ENCODE results near the gene CEBPG. TPM values are rescaled to one million over a fixed set of nuclear protein-coding genes. Genes with fewer than 3 reads are reported as not detected.

The CEBPG gene
- total RNA-seq, 1 donor from 2014 or later, result 30.4 TPM

- H3K9me3 Mint-ChIP-seq, result no peaks in the 10 kb centered on the region
- no peaks in the 10 kb centered on the region for H3K27me3 Mint-ChIP-seq (ENCODE audit: insufficient read depth)
- no peak overlapping the region for H3K27ac Mint-ChIP-seq
Measured at GRCh38 chr19:33395561-33396550, 22.3 kb downstream of the CEBPG start.

GRCh38 chr19:33396701-33397535 lies 23.4 kb downstream of the CEBPG start:
- Mint-ChIP-seq H3K27me3 (ENCODE audit: insufficient read depth) (no peaks in the 10 kb centered on the region), H3K9me3 (no peaks in the 10 kb centered on the region), H3K36me3 (ENCODE audit: low read depth) (no peaks in the 10 kb centered on the region), H3K27ac (no peak overlapping the region), H3K4me3 (no peak overlapping the region), H3K4me1 (ENCODE audit: low read depth) (no peaks in the 10 kb centered on the region)
- no peak for DNase-seq (ENCODE audit: low spot score)
- intact Hi-C loops (cut with micrococcal nuclease), result no loop called here

More at GRCh38 chr19:33395561-33396550, 22.3 kb downstream of the CEBPG start:
- no peak for DNase-seq (ENCODE audit: low spot score)
- H3K36me3 Mint-ChIP-seq (ENCODE audit: low read depth), result no peaks in the 10 kb centered on the region
- no peaks in the 10 kb centered on the region for H3K4me1 Mint-ChIP-seq (ENCODE audit: low read depth)
- intact Hi-C loops (cut with micrococcal nuclease), result no loop called here
- H3K4me3 Mint-ChIP-seq, result no peak overlapping the region

- Mint-ChIP-seq H3K4me3 (no peak overlapping the region), H3K9me3 (no peaks in the 10 kb centered on the region), H3K36me3 (ENCODE audit: low read depth) (no peaks in the 10 kb centered on the region), H3K4me1 (ENCODE audit: low read depth) (no peaks in the 10 kb centered on the region), H3K27ac (no peak overlapping the region), H3K27me3 (ENCODE audit: insufficient read depth) (no peaks in the 10 kb centered on the region)
- intact Hi-C loops (cut with micrococcal nuclease), result no loop called here
- DNase-seq (ENCODE audit: low spot score), result no peak
Measured at GRCh38 chr19:33397536-33398360, 24.2 kb downstream of the CEBPG start.

GRCh38 chr19:33398361-33399060 lies 25.0 kb downstream of the CEBPG start:
- intact Hi-C loops (cut with micrococcal nuclease), result no loop called here
- Mint-ChIP-seq H3K4me1 (ENCODE audit: low read depth) (no peaks in the 10 kb centered on the region), H3K4me3 (no peak overlapping the region), H3K9me3 (no peaks in the 10 kb centered on the region), H3K27me3 (ENCODE audit: insufficient read depth) (no peaks in the 10 kb centered on the region), H3K27ac (no peak overlapping the region), H3K36me3 (ENCODE audit: low read depth) (no peaks in the 10 kb centered on the region)
- no peak for DNase-seq (ENCODE audit: low spot score)

- H3K27ac Mint-ChIP-seq, result no peak overlapping the region
- H3K27me3 Mint-ChIP-seq (ENCODE audit: insufficient read depth), result no peaks in the 10 kb centered on the region
- no peak overlapping the region for H3K4me3 Mint-ChIP-seq
- intact Hi-C loops (cut with micrococcal nuclease), result no loop called here
- no peaks in the 10 kb centered on the region for H3K36me3 Mint-ChIP-seq (ENCODE audit: low read depth)
- H3K4me1 Mint-ChIP-seq (ENCODE audit: low read depth), result no peaks in the 10 kb centered on the region
- no peak for DNase-seq (ENCODE audit: low spot score)
- H3K9me3 Mint-ChIP-seq, result no peaks in the 10 kb centered on the region
Measured at GRCh38 chr19:33399081-33399744, 25.7 kb downstream of the CEBPG start.

GRCh38 chr19:33399745-33400681 lies 26.5 kb downstream of the CEBPG start:
- no peaks in the 10 kb centered on the region for H3K4me1 Mint-ChIP-seq (ENCODE audit: low read depth)
- H3K9me3 Mint-ChIP-seq, result no peaks in the 10 kb centered on the region
- intact Hi-C loops (cut with micrococcal nuclease), result no loop called here
- DNase-seq (ENCODE audit: low spot score), result no peak
- no peaks in the 10 kb centered on the region for H3K36me3 Mint-ChIP-seq (ENCODE audit: low read depth)
- H3K4me3 Mint-ChIP-seq, result no peak overlapping the region
- no peaks in the 10 kb centered on the region for H3K27me3 Mint-ChIP-seq (ENCODE audit: insufficient read depth)
- no peak overlapping the region for H3K27ac Mint-ChIP-seq

GRCh38 chr19:33400856-33401682 lies 27.6 kb downstream of the CEBPG start:
- H3K27ac Mint-ChIP-seq, result no peak overlapping the region
- no peaks in the 10 kb centered on the region for H3K9me3 Mint-ChIP-seq
- intact Hi-C loops (cut with micrococcal nuclease), result no loop called here
- H3K27me3 Mint-ChIP-seq (ENCODE audit: insufficient read depth), result no peaks in the 10 kb centered on the region
- no peak overlapping the region for H3K4me3 Mint-ChIP-seq
- no peaks in the 10 kb centered on the region for H3K36me3 Mint-ChIP-seq (ENCODE audit: low read depth)
- peaks cover 2% of the 10 kb centered on the region for H3K4me1 Mint-ChIP-seq (ENCODE audit: low read depth)
- no peak for DNase-seq (ENCODE audit: low spot score)

- peaks cover 4% of the 10 kb centered on the region for H3K4me1 Mint-ChIP-seq (ENCODE audit: low read depth)
- H3K36me3 Mint-ChIP-seq (ENCODE audit: low read depth), result no peaks in the 10 kb centered on the region
- no peak overlapping the region for H3K27ac Mint-ChIP-seq
- no peak for DNase-seq (ENCODE audit: low spot score)
- no peak overlapping the region for H3K4me3 Mint-ChIP-seq
- intact Hi-C loops (cut with micrococcal nuclease), result no loop called here
- no peaks in the 10 kb centered on the region for H3K27me3 Mint-ChIP-seq (ENCODE audit: insufficient read depth)
- no peaks in the 10 kb centered on the region for H3K9me3 Mint-ChIP-seq
Measured at GRCh38 chr19:33401683-33402420, 28.3 kb downstream of the CEBPG start.

GRCh38 chr19:33402421-33403220 lies 29.1 kb downstream of the CEBPG start:
- no peaks in the 10 kb centered on the region for H3K27me3 Mint-ChIP-seq (ENCODE audit: insufficient read depth)
- intact Hi-C loops (cut with micrococcal nuclease), result no loop called here
- H3K4me3 Mint-ChIP-seq, result no peak overlapping the region
- peaks cover 4% of the 10 kb centered on the region for H3K4me1 Mint-ChIP-seq (ENCODE audit: low read depth)
- H3K9me3 Mint-ChIP-seq, result no peaks in the 10 kb centered on the region
- no peak overlapping the region for H3K27ac Mint-ChIP-seq
- no peaks in the 10 kb centered on the region for H3K36me3 Mint-ChIP-seq (ENCODE audit: low read depth)
- DNase-seq (ENCODE audit: low spot score), result no peak
